BE2C (cell line): ENCODE results near the gene PRKD3.

Source experiments
- DNase-seq: peaks from one replicate; pipeline ENCODE4 v3.0.0-alpha.2; 2020
- H3K27me3 ChIP-seq: fragments of 250-450 bp; sonication (Bioruptor Pico); 2 replicates; pipeline ENCODE4 v1.5.1; 2020; ENCODE audit warnings: mild to moderate bottlenecking
- H3K36me3 ChIP-seq: fragments of 250-450 bp; sonication (Bioruptor Pico); 2 replicates; pipeline ENCODE4 v1.5.1; 2020; ENCODE audit warnings: mild to moderate bottlenecking
- H3K4me1 ChIP-seq: fragments of 250-450 bp; sonication (Bioruptor Pico); 2 replicates; pipeline ENCODE4 v1.5.1; 2020
- H3K4me3 ChIP-seq: 2 replicates; pipeline ENCODE4 v1.5.1; 2011; ENCODE audit warnings: low read depth, low read length
- H3K9me3 ChIP-seq: fragments of 250-450 bp; sonication (Bioruptor Pico); 2 replicates; pipeline ENCODE4 v1.5.1; 2020
- CTCF ChIP-seq: IDR thresholded peaks from 2 replicates; pipeline ENCODE4 v1.5.1; 2012; ENCODE audit warnings: mild to moderate bottlenecking, low read depth, low read length

Gene PRKD3

DNA sequence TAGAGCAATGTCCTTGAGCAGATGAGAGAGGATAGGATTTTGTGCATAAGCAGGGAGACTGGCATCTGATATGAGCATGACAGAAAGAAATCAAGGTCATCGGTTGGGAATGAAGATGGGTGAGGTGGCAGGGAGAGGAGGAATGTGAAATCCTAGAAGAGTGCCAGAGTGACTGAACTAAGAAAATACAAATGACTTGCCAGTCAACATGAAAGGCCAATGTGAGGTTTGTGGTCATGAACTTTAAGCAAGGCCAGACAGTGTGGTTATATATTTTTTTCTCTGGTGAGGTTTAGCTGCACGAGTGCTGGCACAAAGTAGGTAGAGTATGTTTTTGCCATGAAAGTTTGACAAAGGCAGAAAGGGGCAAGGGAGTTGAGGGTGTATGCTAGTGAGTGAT lies 41.0 kb upstream of the PRKD3 start:
- Histone ChIP-seq H3K4me1 (peaks cover 8% of the 10 kb centered on the region), H3K36me3 (no peaks in the 10 kb centered on the region), H3K4me3 (no peak overlapping the region), H3K27me3 (no peaks in the 10 kb centered on the region), H3K9me3 (no peaks in the 10 kb centered on the region)
- TF ChIP-seq CTCF: no peak
- no peak for DNase-seq

DNA sequence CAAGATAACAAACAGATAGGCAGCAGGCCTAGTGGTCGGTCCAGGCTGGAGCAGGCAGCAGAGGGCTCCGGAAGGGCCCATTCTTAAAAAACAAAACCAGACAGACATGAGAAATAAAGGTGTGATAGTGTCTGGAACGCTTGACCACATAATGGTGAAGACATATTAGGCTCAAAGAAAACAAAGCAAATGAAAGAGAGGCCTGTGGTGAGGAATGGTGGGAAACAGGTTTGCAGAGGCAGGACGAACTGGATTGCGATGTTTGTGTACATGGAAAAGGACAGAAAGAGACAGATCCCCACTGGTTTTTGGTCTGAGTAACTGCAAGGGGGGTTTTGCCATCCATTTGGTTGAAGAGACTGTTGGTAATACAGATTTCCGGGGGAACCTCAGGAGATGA lies 39.7 kb upstream of the PRKD3 start:
- H3K4me1 ChIP-seq: peaks cover 8% of the 10 kb centered on the region

DNA sequence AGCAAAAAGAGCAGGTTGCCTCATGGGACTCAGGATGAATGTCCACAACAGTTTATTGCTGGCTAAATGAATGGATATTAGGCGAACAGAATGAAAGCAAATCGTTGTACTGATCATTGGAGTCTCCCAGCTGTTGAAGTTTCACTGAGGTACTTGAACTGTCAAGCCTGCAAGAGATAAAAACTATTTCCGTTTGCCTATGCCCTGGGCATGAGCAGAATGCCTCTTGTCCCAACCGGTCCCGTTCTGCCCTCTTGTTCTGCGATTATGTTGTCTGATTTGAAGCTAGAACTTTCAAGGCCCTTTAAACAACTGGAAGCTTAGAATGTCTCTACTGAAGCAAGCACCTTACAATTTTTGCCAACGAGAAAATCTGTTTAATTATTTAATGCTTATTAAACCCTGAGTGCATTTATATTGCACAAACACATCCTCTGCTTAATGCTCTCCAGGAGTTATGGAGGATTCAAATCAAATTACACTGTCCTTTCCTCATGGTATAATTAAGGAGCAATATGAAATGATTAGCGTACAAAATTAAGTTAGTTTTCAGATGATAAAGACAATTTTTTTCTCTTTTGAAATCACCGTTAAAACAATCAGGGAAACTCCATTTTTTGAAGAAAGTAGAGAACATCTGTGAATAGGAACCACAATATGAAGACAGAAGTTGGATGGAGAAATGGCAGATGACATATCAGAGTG lies 37.5 kb upstream of the PRKD3 start:
- H3K4me1 ChIP-seq: peaks cover 8% of the 10 kb centered on the region
- TF ChIP-seq CTCF: no peak
- no peak for DNase-seq

More for the DNA sequence above, 39.7 kb upstream of the PRKD3 start:
- no peaks in the 10 kb centered on the region for H3K27me3 ChIP-seq
- H3K4me3 ChIP-seq: no peak overlapping the region
- no peak for DNase-seq
- TF ChIP-seq CTCF: no peak
- H3K9me3 ChIP-seq: no peaks in the 10 kb centered on the region
- H3K36me3 ChIP-seq: no peaks in the 10 kb centered on the region

DNA sequence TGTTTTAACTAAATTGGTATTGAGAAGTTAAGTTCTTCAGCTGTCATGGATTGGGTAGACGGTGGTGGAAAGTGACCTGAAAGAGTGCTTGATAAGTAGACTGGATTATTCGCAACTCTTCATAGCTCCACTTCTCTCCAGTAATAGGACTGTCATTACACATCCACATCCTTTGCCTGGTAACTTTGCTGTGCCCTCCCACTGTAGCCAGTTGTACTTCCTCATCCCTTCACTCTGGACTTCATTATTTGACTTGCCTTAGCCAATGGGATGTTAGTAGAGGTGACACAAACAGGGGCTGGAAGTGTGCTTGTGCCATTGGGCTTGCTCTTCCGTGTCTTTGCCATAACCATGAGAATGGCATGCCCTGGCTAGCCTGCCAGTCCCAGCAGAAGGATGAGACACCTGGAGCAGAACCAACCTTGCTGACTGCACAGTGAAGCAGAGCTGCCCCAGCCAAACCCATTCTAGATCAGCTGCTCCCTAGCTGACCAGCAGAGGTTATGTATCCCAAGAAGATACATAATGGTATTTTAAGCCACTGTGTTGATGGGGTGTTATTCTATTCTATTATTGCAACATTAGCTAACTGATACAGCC lies 36.7 kb upstream of the PRKD3 start:
- TF ChIP-seq CTCF: no peak
- no peak for DNase-seq
- no peaks in the 10 kb centered on the region for H3K27me3 ChIP-seq
- peaks cover 8% of the 10 kb centered on the region for H3K4me1 ChIP-seq
- H3K4me3 ChIP-seq: no peak overlapping the region
- no peaks in the 10 kb centered on the region for H3K9me3 ChIP-seq
- no peaks in the 10 kb centered on the region for H3K36me3 ChIP-seq

More for the DNA sequence above, 37.5 kb upstream of the PRKD3 start:
- Histone ChIP-seq H3K36me3 (no peaks in the 10 kb centered on the region), H3K9me3 (no peaks in the 10 kb centered on the region), H3K27me3 (no peaks in the 10 kb centered on the region), H3K4me3 (peak overlapping the region; percentile 20)

DNA sequence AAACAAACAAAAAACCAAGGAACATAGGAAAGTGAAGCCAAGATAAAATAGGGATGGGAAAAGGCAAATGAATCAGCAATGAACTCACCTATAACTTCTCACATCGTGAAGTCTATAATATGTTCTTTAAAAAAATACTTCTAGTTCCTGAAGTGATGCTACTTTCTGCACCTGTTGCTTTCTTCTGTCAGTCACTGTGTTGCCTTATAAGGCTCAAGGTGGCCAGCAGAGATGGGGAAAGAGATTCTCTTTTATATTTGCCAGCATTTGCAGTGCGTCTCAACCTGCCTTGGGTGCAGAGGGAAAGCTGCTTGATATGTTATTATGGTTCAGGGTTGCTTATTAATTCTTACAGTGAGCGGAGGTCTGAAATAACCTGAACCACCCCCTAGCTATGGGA lies 33.8 kb upstream of the PRKD3 start:
- Histone ChIP-seq H3K9me3 (no peaks in the 10 kb centered on the region), H3K36me3 (no peaks in the 10 kb centered on the region), H3K4me3 (no peak overlapping the region), H3K27me3 (no peaks in the 10 kb centered on the region), H3K4me1 (peaks cover 8% of the 10 kb centered on the region)
- TF ChIP-seq CTCF: no peak
- no peak for DNase-seq

- peaks cover 8% of the 10 kb centered on the region for H3K4me1 ChIP-seq
- TF ChIP-seq CTCF: no peak
- DNase-seq: no peak
These were observed 32.9 kb upstream of the PRKD3 start for GRCh38 chr2:37357530-37357929.

More at GRCh38 chr2:37357530-37357929, 32.9 kb upstream of the PRKD3 start:
- Histone ChIP-seq H3K36me3 (no peaks in the 10 kb centered on the region), H3K9me3 (no peaks in the 10 kb centered on the region), H3K4me3 (no peak overlapping the region), H3K27me3 (no peaks in the 10 kb centered on the region)
